ENCODE results near the gene TFEB.

DNA sequence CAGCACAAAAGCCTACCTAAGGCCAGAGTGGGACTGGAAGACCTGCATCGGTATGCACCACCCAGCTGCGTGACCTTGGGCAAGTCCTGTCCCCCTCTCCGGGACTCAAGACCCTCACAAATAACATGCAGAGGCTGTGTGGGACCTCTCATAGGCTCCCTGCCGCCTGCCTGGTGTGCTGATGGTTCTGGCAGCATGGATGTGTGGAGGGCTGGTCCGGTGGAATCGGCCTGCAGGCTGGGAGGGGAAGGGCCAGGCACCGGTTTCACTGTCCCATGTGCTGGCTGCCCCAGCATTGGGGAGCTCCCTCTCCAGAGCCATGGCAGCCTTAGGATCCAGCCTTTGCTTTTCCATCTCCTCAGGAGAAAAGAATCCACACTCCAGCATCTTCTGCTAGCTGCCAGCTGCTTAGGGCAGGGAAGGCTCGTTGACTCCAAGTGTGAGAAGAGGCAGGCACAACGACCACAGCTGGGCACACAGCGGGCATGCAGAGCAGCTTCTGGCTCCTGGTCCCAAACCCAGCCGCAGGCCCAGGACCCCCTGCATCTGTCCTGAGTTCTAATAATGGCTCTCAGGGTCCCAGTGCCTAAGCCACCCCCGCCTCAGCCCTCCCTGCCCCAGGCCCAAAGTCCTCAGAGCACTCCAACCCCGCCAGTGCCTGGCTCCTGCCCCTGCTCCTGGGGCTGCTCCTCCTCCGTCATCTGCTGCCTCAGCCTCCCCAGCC lies 32.5 kb downstream of the TFEB start:
- TF ChIP-seq ZNF423 (tag by site-specific recombination; IDR thresholded peaks at IDR 0.05) (no peak), ZBTB8A (tag by site-specific recombination; IDR thresholded peaks at IDR 0.05) (no peak), ZBTB7A (tag by site-specific recombination; IDR thresholded peaks at IDR 0.05; ENCODE audit: low read depth) (no peak), ZNF140 (tag by site-specific recombination; IDR thresholded peaks at IDR 0.05) (no peak), ZNF548 (tag by site-specific recombination; IDR thresholded peaks at IDR 0.05) (no peak), ZNF555 (tag by site-specific recombination; conservative IDR thresholded peaks at IDR 0.05) (no peak)
- TF ChIP-seq, protein P1, sequence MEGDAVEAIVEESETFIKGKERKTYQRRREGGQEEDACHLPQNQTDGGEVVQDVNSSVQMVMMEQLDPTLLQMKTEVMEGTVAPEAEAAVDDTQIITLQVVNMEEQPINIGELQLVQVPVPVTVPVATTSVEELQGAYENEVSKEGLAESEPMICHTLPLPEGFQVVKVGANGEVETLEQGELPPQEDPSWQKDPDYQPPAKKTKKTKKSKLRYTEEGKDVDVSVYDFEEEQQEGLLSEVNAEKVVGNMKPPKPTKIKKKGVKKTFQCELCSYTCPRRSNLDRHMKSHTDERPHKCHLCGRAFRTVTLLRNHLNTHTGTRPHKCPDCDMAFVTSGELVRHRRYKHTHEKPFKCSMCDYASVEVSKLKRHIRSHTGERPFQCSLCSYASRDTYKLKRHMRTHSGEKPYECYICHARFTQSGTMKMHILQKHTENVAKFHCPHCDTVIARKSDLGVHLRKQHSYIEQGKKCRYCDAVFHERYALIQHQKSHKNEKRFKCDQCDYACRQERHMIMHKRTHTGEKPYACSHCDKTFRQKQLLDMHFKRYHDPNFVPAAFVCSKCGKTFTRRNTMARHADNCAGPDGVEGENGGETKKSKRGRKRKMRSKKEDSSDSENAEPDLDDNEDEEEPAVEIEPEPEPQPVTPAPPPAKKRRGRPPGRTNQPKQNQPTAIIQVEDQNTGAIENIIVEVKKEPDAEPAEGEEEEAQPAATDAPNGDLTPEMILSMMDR (tag by site-specific recombination; IDR thresholded peaks at IDR 0.05), result no peak
- TF ChIP-seq, protein P2, sequence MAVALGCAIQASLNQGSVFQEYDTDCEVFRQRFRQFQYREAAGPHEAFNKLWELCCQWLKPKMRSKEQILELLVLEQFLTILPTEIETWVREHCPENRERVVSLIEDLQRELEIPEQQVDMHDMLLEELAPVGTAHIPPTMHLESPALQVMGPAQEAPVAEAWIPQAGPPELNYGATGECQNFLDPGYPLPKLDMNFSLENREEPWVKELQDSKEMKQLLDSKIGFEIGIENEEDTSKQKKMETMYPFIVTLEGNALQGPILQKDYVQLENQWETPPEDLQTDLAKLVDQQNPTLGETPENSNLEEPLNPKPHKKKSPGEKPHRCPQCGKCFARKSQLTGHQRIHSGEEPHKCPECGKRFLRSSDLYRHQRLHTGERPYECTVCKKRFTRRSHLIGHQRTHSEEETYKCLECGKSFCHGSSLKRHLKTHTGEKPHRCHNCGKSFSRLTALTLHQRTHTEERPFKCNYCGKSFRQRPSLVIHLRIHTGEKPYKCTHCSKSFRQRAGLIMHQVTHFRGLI (tag by site-specific recombination; IDR thresholded peaks at IDR 0.05), result no peak
- TF ChIP-seq, protein P3, sequence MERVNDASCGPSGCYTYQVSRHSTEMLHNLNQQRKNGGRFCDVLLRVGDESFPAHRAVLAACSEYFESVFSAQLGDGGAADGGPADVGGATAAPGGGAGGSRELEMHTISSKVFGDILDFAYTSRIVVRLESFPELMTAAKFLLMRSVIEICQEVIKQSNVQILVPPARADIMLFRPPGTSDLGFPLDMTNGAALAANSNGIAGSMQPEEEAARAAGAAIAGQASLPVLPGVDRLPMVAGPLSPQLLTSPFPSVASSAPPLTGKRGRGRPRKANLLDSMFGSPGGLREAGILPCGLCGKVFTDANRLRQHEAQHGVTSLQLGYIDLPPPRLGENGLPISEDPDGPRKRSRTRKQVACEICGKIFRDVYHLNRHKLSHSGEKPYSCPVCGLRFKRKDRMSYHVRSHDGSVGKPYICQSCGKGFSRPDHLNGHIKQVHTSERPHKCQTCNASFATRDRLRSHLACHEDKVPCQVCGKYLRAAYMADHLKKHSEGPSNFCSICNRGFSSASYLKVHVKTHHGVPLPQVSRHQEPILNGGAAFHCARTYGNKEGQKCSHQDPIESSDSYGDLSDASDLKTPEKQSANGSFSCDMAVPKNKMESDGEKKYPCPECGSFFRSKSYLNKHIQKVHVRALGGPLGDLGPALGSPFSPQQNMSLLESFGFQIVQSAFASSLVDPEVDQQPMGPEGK (tag by site-specific recombination; IDR thresholded peaks at IDR 0.05), result no peak
- TF ChIP-seq, protein P4, sequence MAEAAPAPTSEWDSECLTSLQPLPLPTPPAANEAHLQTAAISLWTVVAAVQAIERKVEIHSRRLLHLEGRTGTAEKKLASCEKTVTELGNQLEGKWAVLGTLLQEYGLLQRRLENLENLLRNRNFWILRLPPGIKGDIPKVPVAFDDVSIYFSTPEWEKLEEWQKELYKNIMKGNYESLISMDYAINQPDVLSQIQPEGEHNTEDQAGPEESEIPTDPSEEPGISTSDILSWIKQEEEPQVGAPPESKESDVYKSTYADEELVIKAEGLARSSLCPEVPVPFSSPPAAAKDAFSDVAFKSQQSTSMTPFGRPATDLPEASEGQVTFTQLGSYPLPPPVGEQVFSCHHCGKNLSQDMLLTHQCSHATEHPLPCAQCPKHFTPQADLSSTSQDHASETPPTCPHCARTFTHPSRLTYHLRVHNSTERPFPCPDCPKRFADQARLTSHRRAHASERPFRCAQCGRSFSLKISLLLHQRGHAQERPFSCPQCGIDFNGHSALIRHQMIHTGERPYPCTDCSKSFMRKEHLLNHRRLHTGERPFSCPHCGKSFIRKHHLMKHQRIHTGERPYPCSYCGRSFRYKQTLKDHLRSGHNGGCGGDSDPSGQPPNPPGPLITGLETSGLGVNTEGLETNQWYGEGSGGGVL (tag by site-specific recombination; IDR thresholded peaks at IDR 0.05), result no peak
